Measurements from ENCODE around the gene ANKFY1.

DNA sequence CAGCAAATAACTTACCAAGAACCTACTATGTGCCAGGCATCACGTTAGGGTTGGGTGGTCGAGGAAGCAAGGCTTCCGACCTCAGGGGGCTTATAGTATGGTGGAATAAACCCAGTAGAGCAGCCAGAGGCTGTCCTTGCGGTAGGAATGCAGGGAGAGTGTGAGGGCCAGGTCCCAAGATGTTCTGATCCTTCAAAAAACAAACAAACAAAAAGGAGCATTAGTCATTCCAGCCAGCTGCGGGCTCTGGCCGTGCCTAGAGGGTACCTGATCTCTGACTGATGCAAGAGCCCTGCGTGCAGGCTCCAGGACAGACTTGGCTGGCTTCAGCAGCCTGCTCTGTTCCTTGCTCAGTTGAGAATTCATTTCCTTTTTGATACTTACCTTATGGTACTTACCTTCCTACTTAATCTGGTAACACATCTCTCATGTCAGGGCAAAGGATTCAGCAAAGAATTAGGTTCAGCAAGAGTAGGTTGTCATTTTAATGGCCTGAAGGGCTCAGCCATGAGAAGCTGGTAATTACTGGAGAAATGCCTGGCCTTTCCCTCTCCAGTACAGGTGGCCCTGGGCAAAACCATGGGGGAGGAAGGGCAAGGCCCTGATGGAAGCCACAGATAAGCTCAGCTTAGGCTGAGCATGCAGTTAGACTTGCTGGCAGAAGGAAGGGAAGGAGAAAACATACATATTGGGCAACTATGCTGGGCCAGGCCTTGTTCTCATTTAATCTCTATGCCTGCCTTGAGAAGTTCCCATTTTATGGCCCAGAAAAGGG is 102.4 kb downstream of the ANKFY1 start:
- TF ChIP-seq, protein P1, sequence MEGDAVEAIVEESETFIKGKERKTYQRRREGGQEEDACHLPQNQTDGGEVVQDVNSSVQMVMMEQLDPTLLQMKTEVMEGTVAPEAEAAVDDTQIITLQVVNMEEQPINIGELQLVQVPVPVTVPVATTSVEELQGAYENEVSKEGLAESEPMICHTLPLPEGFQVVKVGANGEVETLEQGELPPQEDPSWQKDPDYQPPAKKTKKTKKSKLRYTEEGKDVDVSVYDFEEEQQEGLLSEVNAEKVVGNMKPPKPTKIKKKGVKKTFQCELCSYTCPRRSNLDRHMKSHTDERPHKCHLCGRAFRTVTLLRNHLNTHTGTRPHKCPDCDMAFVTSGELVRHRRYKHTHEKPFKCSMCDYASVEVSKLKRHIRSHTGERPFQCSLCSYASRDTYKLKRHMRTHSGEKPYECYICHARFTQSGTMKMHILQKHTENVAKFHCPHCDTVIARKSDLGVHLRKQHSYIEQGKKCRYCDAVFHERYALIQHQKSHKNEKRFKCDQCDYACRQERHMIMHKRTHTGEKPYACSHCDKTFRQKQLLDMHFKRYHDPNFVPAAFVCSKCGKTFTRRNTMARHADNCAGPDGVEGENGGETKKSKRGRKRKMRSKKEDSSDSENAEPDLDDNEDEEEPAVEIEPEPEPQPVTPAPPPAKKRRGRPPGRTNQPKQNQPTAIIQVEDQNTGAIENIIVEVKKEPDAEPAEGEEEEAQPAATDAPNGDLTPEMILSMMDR (conservative IDR thresholded peaks at IDR 0.05; ENCODE audit: low read depth, low read length), result no peak
- no peak for TF ChIP-seq EZH2 (IDR thresholded peaks at IDR 0.05; ENCODE audit: borderline replicate concordance, low read depth, low read length, poor library complexity, severe bottlenecking)

Measured in A673 (cell line).